Thyroid gland (tissue), 4 donors: ENCODE results near the gene KRTAP5-8. TPM values are rescaled to one million over a fixed set of nuclear protein-coding genes. Genes with fewer than 3 reads are reported as not detected.

Experiments used
- DNase-seq, 2 donors: peaks; one replicate each; pipeline ENCODE4 v3.0.0-alpha.2; 2019
- H3K27ac ChIP-seq, 3 donors: fragments of 200-600 bp; sonication (generic); 1 replicate in 2 of 3; 2 replicates in 1 of 3; pipeline ENCODE4 v1.5.1; 2016 to 2019; ENCODE audit warnings: mild to moderate bottlenecking in 1 of 3, moderate library complexity in 1 of 3
- H3K27me3 ChIP-seq: fragments of 200-600 bp; sonication (generic); one replicate; pipeline ENCODE4 v1.5.1; 2019
- H3K36me3 ChIP-seq, 2 donors: fragments of 200-600 bp; sonication (generic); one replicate each; pipeline ENCODE4 v1.5.1; 2016 to 2019
- H3K4me1 ChIP-seq, 2 donors: fragments of 200-600 bp; sonication (generic); one replicate each; pipeline ENCODE4 v1.5.1; 2017 to 2019
- H3K4me3 ChIP-seq, 3 donors: fragments of 200-600 bp; sonication (generic); replicated peaks in 1 of 3; 1 replicate in 2 of 3; 2 replicates in 1 of 3; pipeline ENCODE4 v1.5.1; 2016; ENCODE audit warnings: mild to moderate bottlenecking in 1 of 3
- H3K9me3 ChIP-seq: fragments of 200-600 bp; sonication (generic); one replicate; pipeline ENCODE4 v1.5.1; 2017
- POLR2A ChIP-seq, 2 donors: fragments of 450-650 bp; IDR thresholded peaks; one replicate each; pipeline ENCODE4 v1.6.1; 2017; ENCODE audit warnings: antibody characterized with exemption in 2 of 2, mild to moderate bottlenecking in 2 of 2, moderate library complexity in 1 of 2
- WGBS, 2 donors: methylation state at CpG; one replicate each; pipeline ENCODE4 v1.1.5; 2017; 5-methylcytosine and 5-hydroxymethylcytosine counted together
- intact Hi-C: fragments of 100-400 bp; cut with DNase I; formaldehyde crosslinking; loops from one replicate; pipeline ENCODE4 v1.15.1; 2023
- total RNA-seq, 4 donors: library from RNA; depleted of rRNA; stranded (reverse); fragments of >200 nt; gene quantifications; one replicate each; pipeline ENCODE4 v1.2.3, GENCODE V29; 2016
- TF ChIP-seq, protein P1 (sequence below), 6 experiments: fragments of 200-600 bp in 3 of 6; fragments of 450-650 bp in 3 of 6; sonication (generic) in 3 of 6; IDR thresholded peaks; one replicate each; pipeline ENCODE4 v1.5.1; 2016 to 2019; ENCODE audit warnings: antibody characterized with exemption in 6 of 6, mild to moderate bottlenecking in 2 of 6, inconsistent platforms in 1 of 6, moderate library complexity in 1 of 6

KRTAP5-8 gene
- total RNA-seq, 4 donors from 2014 or later, result 0.49 TPM; not detected in 3

DNA sequence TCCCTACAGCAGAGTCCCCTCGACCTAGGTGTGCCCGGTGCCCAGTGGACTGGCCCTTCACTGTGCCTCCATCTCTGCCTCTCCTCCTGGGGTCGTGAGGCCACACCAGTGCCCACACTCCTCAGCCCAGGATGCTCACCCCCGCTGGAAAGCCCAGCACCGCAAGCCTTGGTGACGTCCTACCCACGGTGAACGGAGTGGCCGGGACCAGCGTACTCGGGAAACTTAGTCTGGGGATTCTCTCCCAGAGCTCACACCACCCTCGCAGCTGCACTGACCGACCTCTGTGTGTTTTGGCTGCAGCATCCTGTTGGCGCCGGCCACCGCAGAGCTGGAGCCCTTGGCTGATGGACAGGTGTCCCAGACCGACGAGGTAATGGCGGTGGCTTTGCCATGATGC lies 46.3 kb upstream of the KRTAP5-8 start:
- TF ChIP-seq POLR2A (IDR thresholded peaks at IDR 0.05), result no peak
- TF ChIP-seq, protein P1, sequence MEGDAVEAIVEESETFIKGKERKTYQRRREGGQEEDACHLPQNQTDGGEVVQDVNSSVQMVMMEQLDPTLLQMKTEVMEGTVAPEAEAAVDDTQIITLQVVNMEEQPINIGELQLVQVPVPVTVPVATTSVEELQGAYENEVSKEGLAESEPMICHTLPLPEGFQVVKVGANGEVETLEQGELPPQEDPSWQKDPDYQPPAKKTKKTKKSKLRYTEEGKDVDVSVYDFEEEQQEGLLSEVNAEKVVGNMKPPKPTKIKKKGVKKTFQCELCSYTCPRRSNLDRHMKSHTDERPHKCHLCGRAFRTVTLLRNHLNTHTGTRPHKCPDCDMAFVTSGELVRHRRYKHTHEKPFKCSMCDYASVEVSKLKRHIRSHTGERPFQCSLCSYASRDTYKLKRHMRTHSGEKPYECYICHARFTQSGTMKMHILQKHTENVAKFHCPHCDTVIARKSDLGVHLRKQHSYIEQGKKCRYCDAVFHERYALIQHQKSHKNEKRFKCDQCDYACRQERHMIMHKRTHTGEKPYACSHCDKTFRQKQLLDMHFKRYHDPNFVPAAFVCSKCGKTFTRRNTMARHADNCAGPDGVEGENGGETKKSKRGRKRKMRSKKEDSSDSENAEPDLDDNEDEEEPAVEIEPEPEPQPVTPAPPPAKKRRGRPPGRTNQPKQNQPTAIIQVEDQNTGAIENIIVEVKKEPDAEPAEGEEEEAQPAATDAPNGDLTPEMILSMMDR (IDR thresholded peaks at IDR 0.05), result no peak
- DNase-seq, result no peak
- Histone ChIP-seq H3K27me3 (no peaks in the 10 kb centered on the region), H3K4me1 (no peaks in the 10 kb centered on the region), H3K9me3 (no peaks in the 10 kb centered on the region), H3K4me3 (no peak overlapping the region), H3K36me3 (peaks cover 7 to 26% of the 10 kb centered on the region in 2 donors), H3K27ac (no peak overlapping the region)
- intact Hi-C loops, result no loop called here
- 94 to 97% methylated on average over 12 to 19 of the region's 19 CpGs for WGBS, 2 donors

- no peaks in the 10 kb centered on the region for H3K27me3 ChIP-seq
- no peaks in the 10 kb centered on the region for H3K4me1 ChIP-seq
- TF ChIP-seq, protein P1 (IDR thresholded peaks at IDR 0.05), result no peak
- no peak for TF ChIP-seq POLR2A (IDR thresholded peaks at IDR 0.05)
- H3K4me3 ChIP-seq, result no peak overlapping the region
- WGBS, 2 donors, result 93% methylated on average over 9 of the region's 9 CpGs
- no peaks in the 10 kb centered on the region for H3K9me3 ChIP-seq
- peaks cover 9 to 30% of the 10 kb centered on the region in 2 donors for H3K36me3 ChIP-seq
- DNase-seq, result no peak
- H3K27ac ChIP-seq, result no peak overlapping the region
- intact Hi-C loops, result no loop called here
These were observed 45.9 kb upstream of the KRTAP5-8 start for GRCh38 chr11:71491940-71492339.

GRCh38 chr11:71495286-71496230 lies 42.3 kb upstream of the KRTAP5-8 start:
- Histone ChIP-seq H3K9me3 (no peaks in the 10 kb centered on the region), H3K4me1 (peaks cover 0 to 4% of the 10 kb centered on the region in 2 donors), H3K27ac (no peak overlapping the region), H3K27me3 (no peaks in the 10 kb centered on the region), H3K4me3 (no peak overlapping the region), H3K36me3 (peaks cover 34 to 58% of the 10 kb centered on the region in 2 donors)
- DNase-seq, result no peak
- WGBS, 2 donors, result 95 to 96% methylated on average over 20 of the region's 20 CpGs
- no peak for TF ChIP-seq POLR2A (IDR thresholded peaks at IDR 0.05)
- TF ChIP-seq, protein P1 (IDR thresholded peaks at IDR 0.05), result no peak
- intact Hi-C loops, result no loop called here

- Histone ChIP-seq H3K4me3 (no peak overlapping the region), H3K4me1 (peaks cover 0 to 7% of the 10 kb centered on the region in 2 donors), H3K27me3 (no peaks in the 10 kb centered on the region), H3K36me3 (peaks cover 34 to 54% of the 10 kb centered on the region in 2 donors), H3K27ac (no peak overlapping the region), H3K9me3 (no peaks in the 10 kb centered on the region)
- DNase-seq, result no peak
- intact Hi-C loops, result no loop called here
- TF ChIP-seq, protein P1 (IDR thresholded peaks at IDR 0.05), result no peak
- no peak for TF ChIP-seq POLR2A (IDR thresholded peaks at IDR 0.05)
- WGBS, 2 donors, result 97 to 98% methylated on average over 13 of the region's 13 CpGs
These were observed 41.4 kb upstream of the KRTAP5-8 start for GRCh38 chr11:71496421-71496820.

DNA sequence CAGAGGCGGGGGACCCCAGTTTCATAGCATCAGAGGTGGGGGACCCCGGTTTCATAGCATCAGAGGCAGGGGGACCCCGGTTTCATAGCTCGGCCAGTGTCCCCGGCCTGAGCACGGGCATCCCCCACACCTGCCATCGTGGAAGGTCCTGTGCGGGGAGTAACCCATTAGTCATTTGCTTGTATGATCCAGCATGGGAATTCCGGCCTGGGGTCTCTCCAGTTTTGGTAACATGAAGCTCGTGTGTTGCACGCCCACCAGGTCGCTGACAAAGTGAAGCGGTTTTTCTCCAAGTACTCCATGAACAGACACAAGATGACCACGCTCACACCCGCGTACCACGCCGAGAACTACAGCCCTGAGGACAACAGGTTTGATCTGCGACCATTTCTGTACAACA lies 39.7 kb upstream of the KRTAP5-8 start:
- H3K27me3 ChIP-seq, result no peaks in the 10 kb centered on the region
- TF ChIP-seq POLR2A (IDR thresholded peaks at IDR 0.05), result no peak
- TF ChIP-seq, protein P1 (IDR thresholded peaks at IDR 0.05), result no peak
- peaks cover 29 to 52% of the 10 kb centered on the region in 2 donors for H3K36me3 ChIP-seq
- DNase-seq, result no peak
- no peak overlapping the region for H3K27ac ChIP-seq
- H3K9me3 ChIP-seq, result no peaks in the 10 kb centered on the region
- WGBS, 2 donors, result 95 to 96% methylated on average over 19 of the region's 19 CpGs
- H3K4me1 ChIP-seq, result peaks cover 0 to 7% of the 10 kb centered on the region in 2 donors
- no peak overlapping the region for H3K4me3 ChIP-seq
- intact Hi-C loops, result no loop called here
